NT2/D1 (cell line): ENCODE measurements around the gene CUL3.

Experiments used
- YY1 ChIP-seq: IDR thresholded peaks from 2 replicates; pipeline ENCODE4 v1.6.1; 2011; ENCODE audit not compliant: insufficient read length, insufficient read depth
- ZNF274 ChIP-seq: IDR thresholded peaks from 2 replicates; pipeline ENCODE4 v1.6.1; 2011; ENCODE audit warnings: mild to moderate bottlenecking, low read depth, low read length

DNA sequence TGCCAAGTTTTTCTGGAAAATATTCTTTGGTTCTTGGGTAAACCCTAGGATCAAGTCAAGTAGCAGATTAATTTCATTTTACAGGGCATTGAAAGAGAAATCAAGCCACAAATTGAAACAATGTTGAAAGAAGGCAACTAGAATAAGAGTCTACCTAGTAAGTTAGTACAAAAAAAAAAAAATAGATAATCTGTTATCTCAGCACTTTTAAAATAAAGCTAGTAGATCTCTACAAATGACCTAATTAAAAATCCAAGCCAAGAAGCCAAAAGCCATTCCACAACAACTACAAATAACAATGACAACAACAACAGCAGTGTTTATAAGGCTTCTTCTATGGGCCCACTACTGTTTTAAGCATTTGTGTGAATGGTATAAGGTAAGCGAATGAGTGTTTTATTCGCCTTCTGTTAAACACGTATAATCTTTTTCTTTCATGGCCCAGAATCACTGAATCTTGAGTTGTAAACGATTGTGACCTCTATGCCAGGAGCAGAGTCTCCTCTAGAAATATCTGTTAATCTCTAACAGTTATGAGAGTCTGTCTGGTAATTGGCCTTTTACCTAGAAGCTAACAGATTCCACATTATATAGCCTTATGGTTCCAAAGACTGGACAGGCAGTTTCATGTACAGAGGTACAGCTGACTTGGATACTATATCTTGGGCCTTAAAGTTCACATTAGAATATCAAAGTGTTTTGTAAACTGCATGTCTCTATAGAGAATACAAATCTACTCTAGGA, 28.6 kb upstream of the CUL3 start:
- TF ChIP-seq YY1 (no peak), ZNF274 (no peak)
